Prostate gland (tissue), 2 donors: ENCODE results near the gene SOAT2.
"Not testable (repeated sequence)": the region's sequence is repeated elsewhere in the genome, so short reads cannot be mapped to it uniquely, and the experiment has no call there.

Source experiments
- POLR2AphosphoS5 ChIP-seq: sonication (generic); formaldehyde crosslinking; IDR thresholded peaks from one replicate; pipeline ENCODE4 v1.6.1; 2017; ENCODE audit warnings: antibody characterized with exemption
- TF ChIP-seq, protein P1 (sequence below), 4 experiments: fragments of 200-600 bp in 2 of 4; fragments of 450-650 bp in 2 of 4; sonication (generic) in 2 of 4; IDR thresholded peaks; 1 replicate in 3 of 4; 2 replicates in 1 of 4; pipeline ENCODE4 v1.5.1; 2016 to 2019; ENCODE audit warnings: antibody characterized with exemption in 4 of 4, mild to moderate bottlenecking in 2 of 4, moderate library complexity in 2 of 4

DNA sequence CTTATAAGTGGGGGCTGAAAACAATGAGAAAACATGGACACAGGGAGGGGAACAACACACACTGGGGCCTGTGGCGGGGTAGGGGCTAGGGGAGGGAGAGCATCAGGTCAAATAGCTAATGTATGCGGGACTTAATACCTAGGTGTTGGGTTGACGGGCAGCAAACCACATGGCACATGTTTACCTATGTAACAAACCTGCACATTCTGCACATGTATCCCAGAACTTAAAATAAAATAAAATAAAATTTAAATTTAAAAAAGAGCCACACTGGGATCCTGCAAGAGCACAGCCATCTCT is 7.7 kb upstream of the SOAT2 start:
- TF ChIP-seq, protein P1, sequence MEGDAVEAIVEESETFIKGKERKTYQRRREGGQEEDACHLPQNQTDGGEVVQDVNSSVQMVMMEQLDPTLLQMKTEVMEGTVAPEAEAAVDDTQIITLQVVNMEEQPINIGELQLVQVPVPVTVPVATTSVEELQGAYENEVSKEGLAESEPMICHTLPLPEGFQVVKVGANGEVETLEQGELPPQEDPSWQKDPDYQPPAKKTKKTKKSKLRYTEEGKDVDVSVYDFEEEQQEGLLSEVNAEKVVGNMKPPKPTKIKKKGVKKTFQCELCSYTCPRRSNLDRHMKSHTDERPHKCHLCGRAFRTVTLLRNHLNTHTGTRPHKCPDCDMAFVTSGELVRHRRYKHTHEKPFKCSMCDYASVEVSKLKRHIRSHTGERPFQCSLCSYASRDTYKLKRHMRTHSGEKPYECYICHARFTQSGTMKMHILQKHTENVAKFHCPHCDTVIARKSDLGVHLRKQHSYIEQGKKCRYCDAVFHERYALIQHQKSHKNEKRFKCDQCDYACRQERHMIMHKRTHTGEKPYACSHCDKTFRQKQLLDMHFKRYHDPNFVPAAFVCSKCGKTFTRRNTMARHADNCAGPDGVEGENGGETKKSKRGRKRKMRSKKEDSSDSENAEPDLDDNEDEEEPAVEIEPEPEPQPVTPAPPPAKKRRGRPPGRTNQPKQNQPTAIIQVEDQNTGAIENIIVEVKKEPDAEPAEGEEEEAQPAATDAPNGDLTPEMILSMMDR (IDR thresholded peaks at IDR 0.05) = not testable (repeated sequence)
- TF ChIP-seq POLR2AphosphoS5 = not testable (repeated sequence)
